ENCODE results near the gene UEVLD.

UEVLD gene

DNA sequence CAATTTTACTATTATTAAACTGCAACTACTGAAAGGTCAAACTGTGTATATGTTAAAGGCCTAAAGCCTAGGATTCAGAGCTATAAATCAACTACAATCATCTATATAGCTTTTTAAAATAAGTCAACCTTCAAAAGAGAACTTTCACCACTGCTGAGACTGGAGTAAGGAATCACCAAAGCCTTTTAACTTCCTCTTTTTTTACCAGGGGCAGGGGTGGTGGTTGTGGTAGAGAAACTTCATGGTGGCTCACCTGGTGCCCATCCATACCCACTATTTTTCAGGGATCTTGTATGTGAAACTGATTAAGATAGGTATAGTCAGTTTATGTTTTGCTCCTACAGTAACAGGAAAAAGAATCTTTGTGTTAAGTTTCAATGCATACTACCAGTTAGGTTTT, 93.3 kb downstream of the UEVLD start:
- DNase-seq, result no peak

GRCh38 chr11:18493310-18493709, 95.2 kb downstream of the UEVLD start:
- no peak for DNase-seq

DNA sequence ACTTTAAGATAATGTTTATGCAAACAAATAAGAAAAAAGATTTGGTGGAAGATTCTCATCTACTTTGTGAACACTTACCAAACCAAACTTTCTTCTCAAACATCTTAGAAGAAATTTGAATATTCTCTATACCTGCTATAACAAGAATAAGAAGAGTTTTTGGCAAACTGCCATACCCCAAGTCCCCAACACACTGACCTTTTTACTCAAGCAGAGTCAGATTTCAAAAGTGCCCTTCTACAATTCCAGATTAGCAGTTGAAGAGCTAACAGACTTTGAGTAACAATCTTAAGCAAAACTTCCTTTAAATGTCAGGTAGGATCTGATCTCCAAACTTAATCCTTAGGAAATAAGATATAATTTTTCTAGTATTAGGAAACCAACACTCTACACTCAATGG, 95.6 kb downstream of the UEVLD start:
- DNase-seq, result no peak

GRCh38 chr11:18491924-18492323, 96.6 kb downstream of the UEVLD start:
- no peak for DNase-seq

GRCh38 chr11:18490736-18491485, 97.6 kb downstream of the UEVLD start:
- DNase-seq, result no peak

GRCh38 chr11:18490319-18490718, 98.2 kb downstream of the UEVLD start:
- DNase-seq, result no peak

DNA sequence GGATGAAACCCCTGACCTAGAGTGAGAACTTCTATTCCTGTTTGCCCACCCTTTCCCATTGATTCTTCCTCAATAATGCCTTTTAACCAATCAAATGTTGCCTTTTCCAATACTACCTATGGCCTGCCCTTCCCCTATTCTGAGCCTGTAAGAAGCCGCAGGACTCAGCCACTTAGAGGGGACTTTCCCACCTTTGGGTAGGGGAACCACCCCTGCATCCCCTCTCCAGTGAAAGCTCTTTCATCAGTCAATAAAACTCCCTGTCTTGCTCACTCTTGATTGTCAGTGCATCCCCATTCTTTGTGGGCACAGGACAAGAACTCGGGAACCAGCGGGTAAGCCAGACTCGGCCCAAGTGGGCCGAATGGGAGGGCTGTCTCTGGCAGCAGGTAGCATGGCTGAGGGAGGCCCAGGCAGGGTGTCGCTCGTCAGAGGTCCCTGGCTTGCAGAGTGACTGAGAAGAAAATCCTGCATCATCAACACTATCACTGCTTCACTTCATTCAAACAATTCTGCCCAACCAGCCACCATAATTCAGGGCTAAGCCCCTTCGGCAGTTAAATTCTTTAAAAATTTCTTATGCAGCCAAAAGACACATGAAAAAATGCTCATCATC, 102.5 kb downstream of the UEVLD start:
- DNase-seq, result no peak

Data from NCI-H1092 (cell line).